ENCODE results near the gene TMEM200B. TPM values are rescaled to one million over a fixed set of nuclear protein-coding genes. Genes with fewer than 3 reads are reported as not detected.

The TMEM200B gene
- total and polyA plus RNA-seq, 10 donors = 0.98 to 5.6 (median 3.7) TPM

GRCh38 chr1:29128739-29129138, 5.0 kb upstream of the TMEM200B start:
- H3K36me3 ChIP-seq = no peaks in the 10 kb centered on the region
- intact Hi-C loops (cut with DNase I; ENCODE audit: low total_unique reads) = no loop called here
- no peak overlapping the region for H3K27ac ChIP-seq
- no peak overlapping the region for H3K4me3 ChIP-seq
- H3K27me3 ChIP-seq (replicated peaks in 1 of 7) = peaks cover 0 to 41% (median 17%) of the 10 kb centered on the region in 7 donors
- peaks cover 0 to 20% (median 16%) of the 10 kb centered on the region in 6 donors for H3K4me1 ChIP-seq
- TF ChIP-seq CTCF (IDR thresholded peaks at IDR 0.05 in 8 of 11, conservative IDR thresholded peaks at IDR 0.05 in 3 of 11) (no peak), POLR2A (IDR thresholded peaks at IDR 0.05) (no peak), POLR2AphosphoS5 (IDR thresholded peaks at IDR 0.05) (no peak)
- no peak for DNase-seq
- 79 to 94% (median 85%) methylated on average over 5 to 6 of the region's 6 CpGs for WGBS, 5 donors
- H3K9me3 ChIP-seq = no peaks in the 10 kb centered on the region

GRCh38 chr1:29126198-29126597, 2.5 kb upstream of the TMEM200B start:
- no peaks in the 10 kb centered on the region for H3K9me3 ChIP-seq
- H3K4me1 ChIP-seq = peaks cover 18 to 42% (median 39%) of the 10 kb centered on the region in 6 donors
- no peak for DNase-seq
- 92 to 99% (median 97%) methylated on average over 6 of the region's 6 CpGs for WGBS, 5 donors
- intact Hi-C loops (cut with DNase I; ENCODE audit: low total_unique reads) = no loop called here
- TF ChIP-seq POLR2A (IDR thresholded peaks at IDR 0.05) = no peak
- no peak for TF ChIP-seq POLR2AphosphoS5 (IDR thresholded peaks at IDR 0.05)
- no peak for TF ChIP-seq CTCF (IDR thresholded peaks at IDR 0.05 in 8 of 11, conservative IDR thresholded peaks at IDR 0.05 in 3 of 11)
- H3K27ac ChIP-seq = no peak overlapping the region
- peaks cover 5 to 65% (median 41%) of the 10 kb centered on the region in 7 donors for H3K27me3 ChIP-seq (replicated peaks in 1 of 7)
- no peak overlapping the region for H3K4me3 ChIP-seq
- no peaks in the 10 kb centered on the region for H3K36me3 ChIP-seq

GRCh38 chr1:29125788-29126187, 2.1 kb upstream of the TMEM200B start:
- no peaks in the 10 kb centered on the region for H3K9me3 ChIP-seq
- H3K4me1 ChIP-seq = peaks cover 18 to 46% (median 42%) of the 10 kb centered on the region in 6 donors
- H3K4me3 ChIP-seq = no peak overlapping the region
- WGBS, 5 donors = 73 to 89% (median 85%) methylated on average over 6 of the region's 6 CpGs
- H3K27me3 ChIP-seq (replicated peaks in 1 of 7) = peaks cover 5 to 69% (median 43%) of the 10 kb centered on the region in 7 donors
- H3K36me3 ChIP-seq = no peaks in the 10 kb centered on the region
- no peak for TF ChIP-seq CTCF (IDR thresholded peaks at IDR 0.05 in 8 of 11, conservative IDR thresholded peaks at IDR 0.05 in 3 of 11)
- no peak for TF ChIP-seq POLR2AphosphoS5 (IDR thresholded peaks at IDR 0.05)
- TF ChIP-seq POLR2A (IDR thresholded peaks at IDR 0.05) = no peak
- peak; percentile 58 for DNase-seq
- intact Hi-C loops (cut with DNase I; ENCODE audit: low total_unique reads) = no loop called here
- H3K27ac ChIP-seq = peak overlapping the region in 2 of 8 donors; percentile 84 to 88

- Histone ChIP-seq H3K9me3 (no peaks in the 10 kb centered on the region), H3K27me3 (replicated peaks in 1 of 7) (peaks cover 5 to 74% (median 44%) of the 10 kb centered on the region in 7 donors), H3K27ac (peak overlapping the region; percentile 40 to 88 (median 84)), H3K4me3 (peak overlapping the region in 7 of 8 donors; percentile 47 to 82 (median 64)), H3K4me1 (peaks cover 18 to 48% (median 42%) of the 10 kb centered on the region in 6 donors), H3K36me3 (peaks cover 0 to 5% (median 0%) of the 10 kb centered on the region in 6 donors)
- DNase-seq = no peak
- WGBS, 5 donors = 61 to 75% (median 71%) methylated on average over 10 to 14 of the region's 14 CpGs
- intact Hi-C loops (cut with DNase I; ENCODE audit: low total_unique reads) = no loop called here
- TF ChIP-seq POLR2A (IDR thresholded peaks at IDR 0.05) (no peak), CTCF (IDR thresholded peaks at IDR 0.05 in 8 of 11, conservative IDR thresholded peaks at IDR 0.05 in 3 of 11) (no peak), POLR2AphosphoS5 (IDR thresholded peaks at IDR 0.05) (no peak)
These were observed 1.5 kb upstream of the TMEM200B start for GRCh38 chr1:29125237-29125641.

Data from spleen (tissue), 11 donors.